GM12873 (cell line): ENCODE results near the gene ROS1.

Experiments
- CTCF ChIP-seq: IDR thresholded peaks from 2 replicates; pipeline ENCODE4 v1.5.1; 2012; ENCODE audit warnings: low read depth, mild to moderate bottlenecking, moderate library complexity, low read length, control low read depth; ENCODE audit not compliant: insufficient read depth; ENCODE audit errors: missing control alignments

Gene ROS1

GRCh38 chr6:117351521-117351920, 74.2 kb downstream of the ROS1 start:
- no peak for TF ChIP-seq CTCF

- peak; percentile 15 for TF ChIP-seq CTCF
Observed at GRCh38 chr6:117346142-117346930, 79.4 kb downstream of the ROS1 start.

- TF ChIP-seq CTCF: no peak
Observed at GRCh38 chr6:117345292-117345610, 80.5 kb downstream of the ROS1 start.

- TF ChIP-seq CTCF: no peak
Observed at GRCh38 chr6:117344444-117345291, 81.1 kb downstream of the ROS1 start.

GRCh38 chr6:117338567-117338966, 87.2 kb downstream of the ROS1 start:
- TF ChIP-seq CTCF: no peak

GRCh38 chr6:117329926-117330325, 95.8 kb downstream of the ROS1 start:
- TF ChIP-seq CTCF: no peak

- no peak for TF ChIP-seq CTCF
Observed at GRCh38 chr6:117328500-117328899, 97.2 kb downstream of the ROS1 start.
